Neural progenitor cell (in vitro differentiated cells): ENCODE results near the gene LDAF1. TPM values are rescaled to one million over a fixed set of nuclear protein-coding genes. Genes with fewer than 3 reads are reported as not detected.
"Not testable (repeated sequence)": the region's sequence is repeated elsewhere in the genome, so short reads cannot be mapped to it uniquely, and the experiment has no call there.

Source experiments
- DNase-seq: peaks from one replicate; pipeline ENCODE4 v3.0.0-alpha.2; 2016; ENCODE audit warnings: low spot score
- H2AFZ ChIP-seq: fragments of 200-600 bp; sonication (generic); replicated peaks from 2 replicates; pipeline ENCODE4 v1.6.1; 2016; ENCODE audit warnings: antibody characterized with exemption
- H3F3A ChIP-seq: fragments of 200-600 bp; sonication (generic); 2 replicates; pipeline ENCODE4 v1.6.1; 2016; ENCODE audit warnings: antibody characterized with exemption, low read depth
- H3K27ac ChIP-seq: fragments of 200-600 bp; sonication (generic); 2 replicates; pipeline ENCODE4 v1.5.1; 2016; ENCODE audit warnings: mild to moderate bottlenecking
- H3K27me3 ChIP-seq: fragments of 200-600 bp; sonication (generic); 2 replicates; pipeline ENCODE4 v1.6.1; 2016; ENCODE audit warnings: mild to moderate bottlenecking, moderate library complexity
- H3K36me3 ChIP-seq: fragments of 200-600 bp; sonication (generic); 2 replicates; pipeline ENCODE4 v1.5.1; 2016
- H3K4me1 ChIP-seq: fragments of 200-600 bp; sonication (generic); 2 replicates; pipeline ENCODE4 v1.6.1; 2016; ENCODE audit warnings: mixed run types
- H3K4me2 ChIP-seq: fragments of 200-600 bp; sonication (generic); 2 replicates; pipeline ENCODE4 v1.6.1; 2016
- H3K4me3 ChIP-seq: fragments of 200-600 bp; sonication (generic); 2 replicates; pipeline ENCODE4 v1.5.1; 2016
- H3K79me2 ChIP-seq: fragments of 200-600 bp; sonication (generic); 2 replicates; pipeline ENCODE4 v1.6.1; 2016; ENCODE audit warnings: low read depth
- H3K9ac ChIP-seq: fragments of 200-600 bp; sonication (generic); 2 replicates; pipeline ENCODE4 v1.6.1; 2016
- H3K9me3 ChIP-seq: fragments of 200-600 bp; sonication (generic); 2 replicates; pipeline ENCODE4 v1.5.1; 2016; ENCODE audit warnings: low read depth
- H4K20me1 ChIP-seq: fragments of 200-600 bp; sonication (generic); 2 replicates; pipeline ENCODE4 v1.6.1; 2016; ENCODE audit warnings: low read depth
- H3K27ac Mint-ChIP-seq: 3 replicates; pipeline ENCODE4 v1.8.0; 2021; ENCODE audit warnings: mixed read lengths
- H3K27me3 Mint-ChIP-seq: 2 replicates; pipeline ENCODE4 v1.8.0; 2022; ENCODE audit warnings: low read depth, mild to moderate bottlenecking, inconsistent platforms, moderate library complexity, mixed read lengths; ENCODE audit not compliant: insufficient read depth
- H3K36me3 Mint-ChIP-seq: 3 replicates; pipeline ENCODE4 v1.8.0; 2021; ENCODE audit warnings: mixed read lengths
- H3K4me1 Mint-ChIP-seq: 3 replicates; pipeline ENCODE4 v1.8.0; 2021; ENCODE audit warnings: mixed read lengths
- H3K4me3 Mint-ChIP-seq: 3 replicates; pipeline ENCODE4 v1.8.0; 2021; ENCODE audit warnings: mild to moderate bottlenecking, moderate library complexity, mixed read lengths
- H3K9me3 Mint-ChIP-seq: 3 replicates; pipeline ENCODE4 v1.8.0; 2020; ENCODE audit warnings: mixed read lengths
- EZH2 ChIP-seq: fragments of 200-600 bp; sonication (generic); IDR thresholded peaks from 2 replicates; pipeline ENCODE4 v1.6.1; 2017; ENCODE audit warnings: antibody characterized with exemption, mild to moderate bottlenecking, moderate library complexity
- EZH2phosphoT487 ChIP-seq: fragments of 200-600 bp; sonication (generic); IDR thresholded peaks from 2 replicates; pipeline ENCODE4 v1.6.1; 2017; ENCODE audit warnings: antibody characterized with exemption
- total RNA-seq: library from RNA; depleted of rRNA; stranded (reverse); fragments of >200 nt; gene quantifications from 2 replicates; pipeline ENCODE4 v1.2.3, GENCODE V29; 2015; ENCODE audit warnings: low replicate concordance
- TF ChIP-seq, protein P1 (sequence below): fragments of 200-600 bp; sonication (generic); IDR thresholded peaks from 2 replicates; pipeline ENCODE4 v1.5.1; 2017; ENCODE audit warnings: antibody characterized with exemption, mild to moderate bottlenecking

The LDAF1 gene
- total RNA-seq, 1 donor from 2014 or later, result 34.8 TPM

DNA sequence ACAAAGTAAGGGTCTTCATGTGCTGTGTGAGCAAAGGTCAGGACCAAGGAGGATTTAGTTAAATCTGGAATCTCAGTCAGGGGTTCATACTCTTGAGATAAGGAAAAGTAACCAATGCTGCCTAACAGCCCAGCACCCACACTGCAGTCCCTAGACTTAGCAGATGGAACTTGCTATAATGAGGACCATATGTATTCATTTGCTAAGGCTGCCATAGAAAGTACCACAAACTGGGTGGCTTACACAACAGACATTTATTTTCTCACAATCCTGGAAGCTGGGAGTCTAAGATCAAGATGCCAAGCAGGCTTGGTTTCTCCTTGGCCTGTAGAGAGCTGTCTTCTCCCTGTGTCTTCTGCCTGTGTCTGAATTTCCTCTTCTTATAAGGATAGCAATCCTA lies 32.1 kb downstream of the LDAF1 start:
- no peaks in the 10 kb centered on the region for H3K79me2 ChIP-seq
- H4K20me1 ChIP-seq, result no peaks in the 10 kb centered on the region
- Mint-ChIP-seq H3K4me3 (no peak overlapping the region), H3K27me3 (peaks cover 2% of the 10 kb centered on the region), H3K9me3 (no peaks in the 10 kb centered on the region), H3K27ac (no peak overlapping the region), H3K36me3 (no peaks in the 10 kb centered on the region), H3K4me1 (peaks cover 3% of the 10 kb centered on the region)
- H3K9ac ChIP-seq, result no peak overlapping the region
- H3F3A ChIP-seq, result no peaks in the 10 kb centered on the region
- no peak overlapping the region for H3K4me2 ChIP-seq
- no peak overlapping the region for H2AFZ ChIP-seq
- no peaks in the 10 kb centered on the region for H3K9me3 ChIP-seq
- H3K4me1 ChIP-seq, result no peaks in the 10 kb centered on the region
- peaks cover 16% of the 10 kb centered on the region for H3K27me3 ChIP-seq
- no peaks in the 10 kb centered on the region for H3K36me3 ChIP-seq
- no peak for DNase-seq
- TF ChIP-seq EZH2phosphoT487, result no peak
- TF ChIP-seq, protein P1, sequence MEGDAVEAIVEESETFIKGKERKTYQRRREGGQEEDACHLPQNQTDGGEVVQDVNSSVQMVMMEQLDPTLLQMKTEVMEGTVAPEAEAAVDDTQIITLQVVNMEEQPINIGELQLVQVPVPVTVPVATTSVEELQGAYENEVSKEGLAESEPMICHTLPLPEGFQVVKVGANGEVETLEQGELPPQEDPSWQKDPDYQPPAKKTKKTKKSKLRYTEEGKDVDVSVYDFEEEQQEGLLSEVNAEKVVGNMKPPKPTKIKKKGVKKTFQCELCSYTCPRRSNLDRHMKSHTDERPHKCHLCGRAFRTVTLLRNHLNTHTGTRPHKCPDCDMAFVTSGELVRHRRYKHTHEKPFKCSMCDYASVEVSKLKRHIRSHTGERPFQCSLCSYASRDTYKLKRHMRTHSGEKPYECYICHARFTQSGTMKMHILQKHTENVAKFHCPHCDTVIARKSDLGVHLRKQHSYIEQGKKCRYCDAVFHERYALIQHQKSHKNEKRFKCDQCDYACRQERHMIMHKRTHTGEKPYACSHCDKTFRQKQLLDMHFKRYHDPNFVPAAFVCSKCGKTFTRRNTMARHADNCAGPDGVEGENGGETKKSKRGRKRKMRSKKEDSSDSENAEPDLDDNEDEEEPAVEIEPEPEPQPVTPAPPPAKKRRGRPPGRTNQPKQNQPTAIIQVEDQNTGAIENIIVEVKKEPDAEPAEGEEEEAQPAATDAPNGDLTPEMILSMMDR, result no peak
- no peak for TF ChIP-seq EZH2
- H3K4me3 ChIP-seq, result no peak overlapping the region
- no peak overlapping the region for H3K27ac ChIP-seq

DNA sequence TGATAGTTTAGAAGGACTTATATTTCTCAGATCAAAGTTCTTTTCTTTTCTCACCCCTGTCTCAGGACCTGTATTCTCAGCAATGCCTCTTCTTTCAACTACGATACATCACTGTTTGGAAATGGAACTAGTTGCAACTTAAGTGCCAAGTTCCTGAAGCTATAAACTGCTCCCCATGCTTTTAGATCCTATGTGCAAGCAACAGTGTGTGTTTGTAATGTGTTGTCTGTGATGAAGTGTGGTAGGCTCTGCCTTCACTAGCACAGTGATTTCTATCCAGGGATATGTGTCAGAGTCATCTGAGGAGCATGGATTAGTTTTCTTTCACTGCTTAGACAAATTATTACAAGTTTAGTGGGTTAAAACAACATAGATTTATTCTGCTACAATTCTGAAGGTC lies 34.5 kb downstream of the LDAF1 start:
- no peaks in the 10 kb centered on the region for H3K36me3 Mint-ChIP-seq
- Histone ChIP-seq H3K9me3 (no peaks in the 10 kb centered on the region), H3K27ac (no peak overlapping the region), H3F3A (no peaks in the 10 kb centered on the region), H3K36me3 (no peaks in the 10 kb centered on the region), H3K4me1 (no peaks in the 10 kb centered on the region), H3K27me3 (peaks cover 16% of the 10 kb centered on the region), H3K79me2 (no peaks in the 10 kb centered on the region), H3K9ac (no peak overlapping the region), H3K4me3 (no peak overlapping the region), H2AFZ (no peak overlapping the region), H4K20me1 (no peaks in the 10 kb centered on the region), H3K4me2 (no peak overlapping the region)
- H3K4me1 Mint-ChIP-seq, result peaks cover 3% of the 10 kb centered on the region
- no peak for DNase-seq
- H3K9me3 Mint-ChIP-seq, result no peaks in the 10 kb centered on the region
- TF ChIP-seq EZH2phosphoT487, result no peak
- TF ChIP-seq EZH2, result no peak
- TF ChIP-seq, protein P1, result no peak
- H3K27ac Mint-ChIP-seq, result no peak overlapping the region
- H3K4me3 Mint-ChIP-seq, result no peak overlapping the region
- H3K27me3 Mint-ChIP-seq, result peaks cover 2% of the 10 kb centered on the region

DNA sequence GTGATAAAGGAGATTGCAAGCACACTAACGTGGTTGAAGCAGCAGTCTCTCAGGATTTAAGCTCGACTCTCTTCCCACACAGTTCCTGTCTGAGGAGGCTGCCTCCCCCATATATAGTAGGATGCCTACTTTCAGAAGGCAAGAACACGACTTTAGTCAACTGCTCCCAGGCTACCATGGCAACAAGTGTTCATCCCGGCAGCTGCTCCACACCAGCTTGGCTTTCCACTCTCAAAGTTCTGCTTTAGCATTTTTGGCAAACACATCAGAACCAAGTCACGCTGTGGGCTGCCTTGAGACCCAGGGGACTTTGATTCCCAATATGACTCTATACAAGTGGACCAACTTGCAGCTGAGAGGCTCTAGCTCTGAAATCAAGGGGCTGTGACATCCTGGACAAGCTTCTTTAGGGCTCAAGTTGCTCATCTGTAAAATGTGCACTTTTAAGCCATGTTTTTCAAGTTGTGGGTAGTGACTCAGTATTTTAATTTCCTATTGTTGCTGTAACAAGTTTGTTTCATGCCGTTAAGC lies 36.4 kb downstream of the LDAF1 start:
- H3K9ac ChIP-seq, result no peak overlapping the region
- H3K27me3 ChIP-seq, result peaks cover 4% of the 10 kb centered on the region
- no peaks in the 10 kb centered on the region for H3K9me3 ChIP-seq
- H3K4me3 Mint-ChIP-seq, result no peak overlapping the region
- TF ChIP-seq, protein P1, result no peak
- no peak for TF ChIP-seq EZH2phosphoT487
- H3K4me3 ChIP-seq, result no peak overlapping the region
- no peaks in the 10 kb centered on the region for H4K20me1 ChIP-seq
- no peak overlapping the region for H3K27ac ChIP-seq
- no peak overlapping the region for H3K4me2 ChIP-seq
- H3K4me1 Mint-ChIP-seq, result peaks cover 3% of the 10 kb centered on the region
- no peaks in the 10 kb centered on the region for H3K4me1 ChIP-seq
- H3F3A ChIP-seq, result no peaks in the 10 kb centered on the region
- DNase-seq, result no peak
- H3K27me3 Mint-ChIP-seq, result no peaks in the 10 kb centered on the region
- no peak overlapping the region for H3K27ac Mint-ChIP-seq
- no peak overlapping the region for H2AFZ ChIP-seq
- no peaks in the 10 kb centered on the region for H3K9me3 Mint-ChIP-seq
- H3K36me3 ChIP-seq, result no peaks in the 10 kb centered on the region
- no peaks in the 10 kb centered on the region for H3K36me3 Mint-ChIP-seq
- no peaks in the 10 kb centered on the region for H3K79me2 ChIP-seq

DNA sequence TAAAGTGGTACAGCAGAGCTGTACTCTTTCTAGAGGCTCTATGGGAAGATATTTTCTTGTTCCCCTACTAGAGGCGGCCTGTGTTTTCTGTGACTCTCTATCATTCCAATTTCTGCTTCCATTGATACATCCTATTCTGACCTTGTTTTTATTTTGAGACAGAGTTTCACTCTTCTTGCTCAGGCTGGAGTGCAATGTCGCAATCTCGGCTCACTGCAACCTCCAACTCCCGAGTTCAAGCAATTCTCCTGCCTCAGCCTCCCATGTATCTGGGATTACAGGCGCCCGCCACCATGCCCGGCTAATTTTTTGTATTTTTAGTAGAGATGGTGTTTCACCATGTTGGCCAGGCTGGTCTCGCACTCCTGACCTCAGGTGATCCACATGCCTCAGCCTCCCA lies 36.9 kb downstream of the LDAF1 start:
- not testable (repeated sequence) for H3K9me3 ChIP-seq, H3K27me3 Mint-ChIP-seq, H3K4me3 Mint-ChIP-seq, H3K27ac Mint-ChIP-seq, H3K9me3 Mint-ChIP-seq, H3K36me3 ChIP-seq, H3K4me1 Mint-ChIP-seq, H3K79me2 ChIP-seq, H3K4me3 ChIP-seq, H3F3A ChIP-seq, H3K9ac ChIP-seq, H3K4me2 ChIP-seq, H3K4me1 ChIP-seq, H4K20me1 ChIP-seq, H2AFZ ChIP-seq, DNase-seq, H3K27me3 ChIP-seq, H3K27ac ChIP-seq, H3K36me3 Mint-ChIP-seq
